Right renal cortex interstitium (tissue), 3 donors: Measurements from ENCODE around the gene PLP2. TPM values are rescaled to one million over a fixed set of nuclear protein-coding genes. Genes with fewer than 3 reads are reported as not detected.
"Not testable (repeated sequence)": the region's sequence is repeated elsewhere in the genome, so short reads cannot be mapped to it uniquely, and the experiment has no call there.

Experiments
- DNase-seq, 3 donors: peaks; one replicate each; pipeline ENCODE4 v3.0.0-alpha.2; 2013; ENCODE audit warnings: low read depth in 3 of 3, low spot score in 2 of 3
- polyA plus RNA-seq, 3 donors: library from polyadenylated mRNA; unstranded; fragments of 120-200 nt; gene quantifications; one replicate each; pipeline ENCODE4 v1.2.1, GENCODE V29; 2013; ENCODE audit not compliant: insufficient read length in 3 of 3

Gene PLP2
- polyA plus RNA-seq, 3 donors, result 29.7 to 40.3 (median 37.7) TPM

DNA sequence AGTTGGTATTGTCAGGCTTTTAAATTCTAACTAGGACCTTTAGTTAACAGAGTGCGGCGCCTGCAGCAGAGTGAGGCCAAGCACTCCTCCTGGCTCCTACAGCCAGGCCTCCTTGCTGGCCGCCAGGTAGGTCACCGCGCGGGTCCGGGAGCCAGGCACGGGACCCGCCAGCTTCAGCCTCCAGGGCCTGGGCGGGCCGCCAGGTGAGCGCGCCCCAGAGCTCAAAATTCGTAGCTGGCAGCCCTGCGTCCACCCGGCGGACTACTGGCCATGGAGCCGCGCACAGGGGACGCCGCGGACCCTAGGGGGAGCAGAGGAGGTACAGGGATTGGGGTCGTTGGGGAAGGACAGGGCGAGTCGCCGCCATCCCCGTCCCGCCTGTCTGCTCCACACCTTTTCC lies 9.1 kb upstream of the PLP2 start, which contains the start of gene MAGIX:
TSS of gene MAGIX (plus strand) at position 139 of the 400 bp plus-strand sequence. CDS start at position 271, 132 bp downstream.
- no peak for DNase-seq

- DNase-seq, result peak in 1 of 3 donors; percentile 55
Measured at GRCh38 chrX:49163555-49164419, 7.9 kb upstream of the PLP2 start.

GRCh38 chrX:49164589-49165360 lies 6.9 kb upstream of the PLP2 start:
- DNase-seq, result no peak

- peak in 1 of 3 donors; percentile 59 for DNase-seq
Measured at GRCh38 chrX:49165901-49166881, 5.5 kb upstream of the PLP2 start.

DNA sequence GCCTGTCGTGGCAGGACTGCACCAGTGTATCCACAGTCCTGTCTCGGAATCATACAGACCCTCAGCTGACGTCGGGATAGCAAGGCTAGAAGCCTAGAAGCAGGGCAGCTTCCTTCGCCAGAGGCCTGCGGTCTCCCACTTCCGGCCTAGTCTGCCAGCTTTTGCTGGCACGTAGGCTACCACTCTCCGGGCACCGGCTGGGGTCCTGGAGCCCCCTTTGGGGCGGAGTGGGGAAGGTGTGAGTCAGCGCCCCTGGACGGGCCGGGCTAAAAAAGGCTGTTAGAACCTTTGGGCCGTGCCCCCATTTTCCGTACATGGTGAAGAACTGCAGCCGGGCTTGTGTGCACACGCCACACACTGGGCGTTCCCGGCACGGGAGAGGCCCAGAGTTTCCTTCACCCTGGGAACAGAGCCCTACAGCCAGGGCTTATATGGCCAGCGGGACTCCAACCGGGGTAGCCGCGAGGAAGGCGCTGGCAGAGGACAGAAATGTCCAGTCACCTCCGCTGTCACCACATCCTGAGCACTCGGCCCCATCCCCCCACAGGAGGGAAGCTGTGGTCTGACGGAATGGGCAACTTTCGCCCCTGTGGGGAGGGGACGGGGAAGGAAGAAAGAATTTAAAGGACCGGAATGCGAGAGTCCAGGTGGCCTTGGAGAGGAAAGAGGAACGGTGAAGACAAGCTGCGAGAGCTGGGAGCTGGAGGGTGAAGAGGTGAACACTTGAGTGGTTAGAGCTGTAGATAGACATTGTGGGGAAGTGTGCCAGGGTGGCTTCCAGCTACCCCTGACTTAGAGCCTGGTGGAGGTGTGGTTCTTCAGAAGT lies 4.6 kb upstream of the PLP2 start:
- DNase-seq, result no peak

- no peak for DNase-seq
Measured at GRCh38 chrX:49167740-49168108, 4.0 kb upstream of the PLP2 start.

DNA sequence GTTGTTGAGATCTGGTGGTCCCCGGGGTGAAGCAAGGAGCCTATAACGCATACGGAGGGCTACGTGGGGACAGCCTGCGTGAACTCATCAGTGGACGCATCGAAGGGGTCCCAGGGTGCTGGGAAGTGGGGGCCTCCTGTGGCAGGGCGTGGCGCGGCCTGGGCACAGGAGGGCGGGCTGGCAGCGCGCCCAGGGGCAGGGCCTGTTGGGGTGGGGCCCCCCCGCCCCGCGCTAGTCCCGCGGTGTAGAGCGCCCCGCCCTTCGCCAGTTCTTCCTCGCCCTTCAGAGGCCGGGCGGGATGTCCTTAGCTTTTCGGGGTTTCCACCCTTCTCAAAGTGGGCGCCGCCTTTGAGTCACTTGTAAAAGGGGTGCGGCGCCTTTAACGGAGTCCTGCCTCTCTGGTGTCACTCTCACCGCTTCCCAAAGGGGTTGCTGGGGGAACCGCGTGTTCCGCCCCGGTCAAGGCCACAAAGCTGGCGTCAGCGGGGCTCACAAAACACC lies 632 bp downstream of the PLP2 start:
- no peak for DNase-seq

- not testable (repeated sequence) for DNase-seq
Measured at GRCh38 chrX:49173544-49173943, 1.8 kb downstream of the PLP2 start.

- DNase-seq, result no peak
Measured at GRCh38 chrX:49174723-49175122, 3.0 kb downstream of the PLP2 start.

DNA sequence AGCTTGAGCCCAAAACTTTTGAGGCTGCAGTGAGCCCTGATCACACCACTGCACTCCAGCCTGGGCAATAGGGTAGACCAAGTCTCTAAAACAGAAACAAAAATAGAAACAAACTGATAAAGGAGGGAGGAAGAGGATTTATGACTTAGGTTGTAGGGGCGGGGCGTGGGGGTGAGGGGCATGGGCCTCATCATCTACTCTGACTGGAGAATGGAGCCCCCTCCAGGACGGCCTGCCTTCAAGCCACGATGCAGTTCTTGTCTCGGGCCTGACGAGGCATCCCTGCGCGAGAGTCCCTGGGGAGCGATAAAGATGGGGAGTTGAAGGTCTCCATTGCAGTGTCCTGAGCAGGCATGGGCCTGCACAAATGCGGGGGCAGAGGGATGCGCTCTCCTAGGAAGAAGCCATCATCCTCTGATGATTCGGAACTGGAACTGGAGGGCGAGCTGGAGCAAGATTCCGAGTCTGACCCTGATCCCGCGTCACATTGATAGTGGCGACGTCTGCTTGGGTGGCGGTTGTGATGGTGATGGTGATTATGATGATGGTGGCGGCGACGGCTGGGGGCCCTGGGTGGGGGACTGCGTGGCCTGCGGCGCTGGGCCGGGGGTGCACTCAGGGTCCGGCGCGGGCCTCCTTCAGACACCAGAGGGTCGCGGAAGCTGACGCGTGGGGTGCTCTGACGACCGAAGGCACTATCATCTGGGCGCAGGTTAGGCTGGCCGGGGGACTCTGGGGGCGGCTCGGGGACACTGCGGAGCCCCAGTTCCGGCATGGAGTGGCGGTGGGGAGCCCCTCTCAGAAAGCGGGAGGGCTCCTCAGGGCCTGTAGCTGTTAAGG lies 4.0 kb downstream of the PLP2 start:
- no peak for DNase-seq

DNA sequence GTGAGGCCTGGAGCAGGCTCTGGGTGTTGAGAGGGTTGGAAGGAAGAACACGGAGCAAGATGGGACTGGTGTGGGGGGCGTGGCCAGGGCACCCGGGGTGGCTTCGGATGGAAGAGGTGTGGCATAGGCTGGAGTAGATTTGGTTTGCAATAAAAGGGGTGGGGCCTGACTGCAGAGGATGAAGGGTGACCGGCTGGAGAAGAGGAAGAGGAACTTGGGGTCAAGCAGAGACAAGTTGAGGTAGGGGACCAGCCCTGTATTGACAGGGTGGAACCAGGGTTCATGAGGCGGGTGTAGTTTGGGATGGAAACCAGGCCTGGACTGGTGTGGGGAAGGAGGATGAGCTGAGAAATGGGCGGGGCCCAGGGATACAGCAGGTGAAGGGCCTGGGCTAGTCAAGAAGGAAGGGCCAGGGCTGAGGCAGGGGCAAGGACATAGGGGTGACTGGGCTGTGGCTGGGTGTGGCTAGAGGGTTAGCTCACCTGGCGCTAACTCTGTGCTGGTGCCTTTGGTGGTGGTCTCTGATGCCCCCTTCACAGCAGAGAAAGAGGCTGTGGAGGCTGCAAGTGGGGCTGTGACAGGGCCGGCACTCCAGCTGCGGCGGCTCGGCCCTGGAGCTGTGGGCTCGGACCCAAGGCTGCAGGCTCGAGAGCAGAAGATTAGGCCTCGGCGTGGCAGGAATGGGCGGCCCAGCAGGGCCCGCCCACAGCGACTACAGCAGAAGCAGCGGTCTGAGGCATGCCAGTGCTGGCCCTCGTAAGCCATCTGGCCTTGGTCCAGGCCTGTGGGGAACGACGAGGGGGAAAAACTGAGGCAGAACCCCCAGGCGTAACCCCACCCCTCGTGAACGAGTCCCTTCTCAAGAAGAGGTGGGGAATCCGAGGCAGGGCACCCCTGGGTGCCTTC lies 5.0 kb downstream of the PLP2 start:
- no peak for DNase-seq

- DNase-seq, result no peak
Measured at GRCh38 chrX:49177338-49177833, 5.7 kb downstream of the PLP2 start.

DNA sequence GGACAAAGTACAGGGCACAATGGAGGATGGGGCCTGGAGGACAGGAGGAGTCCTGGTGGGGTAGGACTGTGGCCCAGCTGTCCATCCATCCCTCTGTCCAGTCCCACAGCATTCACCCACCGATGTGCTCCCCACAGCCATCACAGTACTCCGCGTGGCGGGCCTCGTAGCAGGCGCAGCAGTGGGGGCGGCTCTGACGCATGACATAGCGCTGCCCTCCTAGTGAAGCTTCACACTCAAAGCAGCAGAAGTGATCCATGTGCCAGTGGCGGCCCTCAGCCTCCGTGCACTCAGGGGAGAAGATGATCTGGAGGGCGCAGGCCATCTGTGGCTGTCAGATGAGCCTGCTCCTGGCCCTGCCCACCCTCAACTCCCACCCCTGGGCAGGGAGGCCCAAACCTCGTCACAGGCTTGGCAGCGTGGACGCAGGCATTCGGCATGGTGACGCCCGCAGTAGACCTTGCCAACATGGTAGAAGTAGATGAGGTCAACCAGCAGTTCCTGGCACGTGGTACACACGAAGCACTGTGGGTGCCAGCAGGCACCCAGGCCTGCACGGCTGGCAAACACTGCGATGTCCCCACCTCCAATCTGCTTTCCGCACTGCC lies 6.3 kb downstream of the PLP2 start:
- DNase-seq, result no peak

DNA sequence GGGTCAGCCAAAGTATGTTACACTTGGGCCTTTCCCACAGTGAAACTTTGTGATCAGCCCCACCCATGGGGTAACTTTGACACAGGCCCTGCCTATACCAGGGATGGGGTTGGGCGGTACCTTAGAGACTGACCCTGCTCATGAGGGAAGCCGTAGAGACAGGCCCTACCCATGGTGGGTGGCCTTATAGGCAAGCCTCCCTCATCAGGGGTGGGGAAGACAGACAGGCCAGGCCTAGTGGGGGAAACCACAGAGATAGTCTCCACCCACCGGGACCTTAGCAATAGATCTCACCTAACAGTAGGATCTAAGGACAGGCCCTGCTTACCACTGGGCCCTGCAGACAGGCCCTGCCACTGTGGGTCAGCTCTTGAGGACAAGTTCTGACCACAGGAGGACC lies 6.8 kb downstream of the PLP2 start:
- no peak for DNase-seq

DNA sequence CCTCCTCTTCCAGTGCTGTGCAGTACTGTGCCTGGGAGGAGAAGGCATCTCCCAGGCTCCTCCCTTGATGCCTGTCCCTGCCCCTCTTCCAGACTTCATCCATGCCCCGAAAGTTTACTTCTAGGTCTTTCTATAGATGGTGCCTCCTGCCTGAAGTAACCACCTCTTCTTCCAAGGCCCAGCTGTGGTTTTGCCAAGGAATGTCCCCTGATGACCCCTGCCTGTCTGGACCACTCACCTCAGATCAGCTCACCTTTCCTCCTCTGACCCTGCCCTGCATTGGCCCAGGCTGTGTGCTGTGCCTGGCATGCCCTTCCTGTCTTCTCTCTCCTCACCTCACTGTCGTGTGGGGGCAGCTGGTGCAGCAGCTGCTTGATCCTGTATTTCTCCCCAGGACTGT lies 7.7 kb downstream of the PLP2 start:
- no peak for DNase-seq

DNA sequence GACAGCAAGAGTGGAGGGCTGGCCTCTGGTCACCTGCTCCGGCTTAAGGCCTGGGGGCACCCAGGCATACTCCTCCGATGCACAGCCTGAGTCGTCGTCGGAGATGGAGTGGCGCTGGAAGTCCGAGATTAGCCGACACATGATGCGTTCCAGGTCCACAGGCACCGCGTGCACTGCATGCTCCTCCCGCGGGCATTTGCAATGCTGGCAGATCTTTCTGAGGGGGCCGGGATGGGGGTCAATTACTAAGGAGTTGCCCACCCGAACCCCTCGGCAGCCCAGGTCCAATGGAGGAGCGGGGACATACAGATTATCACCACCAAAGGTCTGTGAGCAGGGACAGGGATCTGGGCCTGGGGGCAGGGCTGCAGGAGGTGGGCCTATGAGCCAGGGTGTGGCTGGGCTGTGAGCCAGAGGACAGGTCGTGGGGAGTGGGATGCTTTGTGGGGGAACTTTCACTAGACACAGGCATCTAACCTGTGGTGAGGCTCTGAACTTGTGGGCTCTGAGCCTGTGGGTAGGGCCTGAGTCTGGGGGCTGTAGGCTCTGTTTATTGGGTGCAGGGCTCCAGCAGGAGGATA lies 12.1 kb downstream of the PLP2 start:
- no peak for DNase-seq
